ENCODE data around the gene ATG7. TPM values are rescaled to one million over a fixed set of nuclear protein-coding genes. Genes with fewer than 3 reads are reported as not detected.
A peak's percentile ranks its signal among the peaks of the same experiment; 100 is the strongest.

ATG7 gene
- total RNA-seq, 1 experiment from 2014 or later: 34.5 TPM

DNA sequence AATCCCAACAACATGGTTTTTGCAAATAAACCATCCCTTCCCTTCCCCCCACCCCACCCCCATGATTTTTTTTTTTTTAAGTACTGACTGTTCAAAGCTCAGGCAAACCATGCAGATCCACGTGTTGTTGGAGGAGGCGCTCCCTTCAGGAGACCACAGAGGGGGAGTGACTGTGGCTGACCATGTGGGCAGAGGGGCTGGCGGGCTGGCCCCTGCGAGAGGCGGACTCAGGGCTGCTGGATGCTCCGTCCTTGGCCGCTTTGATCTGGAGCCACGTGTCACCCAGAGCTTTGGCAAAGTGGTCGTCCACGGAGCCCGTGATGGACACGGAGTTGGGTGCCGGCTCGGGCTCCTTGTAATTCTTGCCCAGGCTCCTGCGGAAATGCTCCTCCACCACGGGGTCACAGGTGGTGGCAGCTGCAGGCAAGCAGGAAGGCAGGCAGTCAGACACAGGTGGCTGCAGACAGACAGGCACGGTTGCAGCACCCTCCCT is 286.3 kb downstream of the ATG7 start:
- no peaks in the 10 kb centered on the region for H3K9me3 ChIP-seq
- no peaks in the 10 kb centered on the region for H3K27me3 ChIP-seq
- peaks cover 2% of the 10 kb centered on the region; the same call in 1 of the 2 replicates for H3K36me3 ChIP-seq
- DNase-seq: no peak
- no peak overlapping the region for H3K4me3 ChIP-seq

DNA sequence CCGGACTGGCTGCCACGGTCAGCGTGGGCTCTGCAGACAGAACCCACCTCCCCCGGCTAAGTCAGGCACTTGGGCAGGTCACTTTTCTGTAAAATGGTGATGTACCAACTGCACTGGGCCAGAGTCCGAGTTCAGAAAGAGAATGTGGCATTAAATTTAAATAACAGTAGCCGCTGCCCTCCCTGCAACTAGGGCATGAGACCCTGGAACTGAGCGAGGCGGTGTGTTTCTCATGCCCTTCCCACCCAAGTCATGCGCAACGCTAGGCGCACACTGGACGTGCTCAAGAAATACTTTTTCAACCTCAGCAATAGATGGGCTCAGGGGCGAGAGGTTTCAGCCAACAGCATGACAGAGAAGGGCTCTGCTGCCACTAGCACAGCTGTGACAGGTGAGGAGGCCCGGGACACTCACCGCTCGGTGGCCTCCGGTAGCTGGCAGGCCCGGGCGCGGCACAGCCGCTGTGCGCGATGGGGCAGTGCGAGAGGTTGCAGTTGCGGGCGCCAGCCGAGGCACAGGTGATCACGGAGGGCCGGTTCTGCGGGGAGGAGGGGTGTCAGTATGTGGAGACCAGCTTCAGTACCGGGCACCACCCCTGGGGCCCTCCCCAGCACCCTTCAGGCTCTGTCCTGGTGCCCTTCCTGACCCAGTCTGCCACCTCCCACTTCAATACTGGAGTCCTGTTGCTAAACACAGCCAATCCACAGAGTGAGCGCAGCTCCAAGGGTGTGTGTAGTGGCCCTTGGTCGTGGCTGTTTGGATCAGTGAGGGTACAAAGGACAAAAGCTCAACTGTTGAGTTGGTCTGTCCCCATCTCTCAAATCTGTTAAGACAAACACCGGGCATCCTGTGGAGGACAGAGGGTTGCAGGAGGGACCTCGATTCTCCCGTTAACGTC is 287.0 kb downstream of the ATG7 start:
- Histone ChIP-seq H3K9me3 (no peaks in the 10 kb centered on the region), H3K4me3 (no peak overlapping the region), H3K27me3 (no peaks in the 10 kb centered on the region), H3K36me3 (peaks cover 2% of the 10 kb centered on the region; the same call in 1 of the 2 replicates)
- no peak for DNase-seq

DNA sequence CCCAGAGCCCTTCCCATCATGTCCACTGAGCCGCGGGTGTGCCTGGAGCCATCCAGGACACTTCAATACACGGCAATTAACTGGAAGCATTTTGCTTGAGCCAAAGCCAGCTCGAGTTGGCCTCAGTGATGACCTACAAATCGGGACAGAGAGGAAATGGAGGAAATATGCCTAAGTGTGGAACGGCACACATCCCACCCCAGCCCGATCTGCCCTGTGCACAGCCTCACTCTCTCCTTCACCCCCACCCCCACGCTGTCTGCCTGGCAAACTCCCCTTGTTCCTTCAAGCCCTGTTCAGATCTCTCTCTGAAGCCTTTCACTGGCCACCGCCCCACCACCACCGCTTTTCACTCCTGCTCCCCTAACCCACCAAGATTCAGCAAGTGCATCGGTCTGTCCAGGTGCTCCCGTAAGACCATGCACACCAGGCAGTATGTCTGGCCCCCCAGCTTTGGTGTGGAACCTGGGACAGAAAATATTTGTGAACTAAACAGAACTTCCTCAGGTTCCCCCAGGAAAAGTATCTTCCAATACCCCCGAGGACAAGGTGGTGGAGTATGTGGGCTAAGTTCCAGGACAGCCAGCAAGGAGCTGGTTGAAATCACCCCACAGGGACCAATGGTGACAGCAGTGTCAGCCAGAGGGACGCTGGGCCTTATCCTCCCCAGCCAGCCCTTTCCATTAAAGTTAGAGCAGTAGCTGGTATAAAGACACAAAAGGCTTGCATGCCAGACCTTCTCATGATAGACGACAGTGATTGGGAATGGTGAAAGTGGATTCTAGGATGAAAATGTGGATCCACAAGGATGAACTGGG is 287.8 kb downstream of the ATG7 start:
- Histone ChIP-seq H3K4me3 (no peak overlapping the region), H3K9me3 (no peaks in the 10 kb centered on the region), H3K27me3 (no peaks in the 10 kb centered on the region), H3K36me3 (peaks cover 2% of the 10 kb centered on the region; the same call in 1 of the 2 replicates)
- DNase-seq: no peak

DNA sequence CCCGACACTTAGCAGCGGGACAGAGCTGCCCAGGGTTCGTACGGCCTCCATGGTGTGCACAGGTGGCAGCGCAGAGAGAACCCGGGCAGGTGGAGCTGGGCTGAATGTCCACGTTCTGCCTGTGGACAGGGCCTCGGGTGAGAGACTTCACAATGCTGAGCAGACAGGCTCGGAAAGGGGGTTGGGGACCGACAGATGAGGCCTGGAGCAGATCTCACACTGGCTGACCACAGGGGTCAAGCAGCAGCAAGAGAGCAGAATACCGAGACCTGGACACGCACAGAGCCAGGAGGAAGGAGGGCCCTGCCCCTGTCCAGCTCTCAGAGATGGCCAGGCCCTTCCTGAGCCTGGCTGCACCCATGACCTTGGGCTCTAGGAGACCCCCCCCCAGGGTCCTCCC is 288.5 kb downstream of the ATG7 start:
- Histone ChIP-seq H3K9me3 (no peaks in the 10 kb centered on the region), H3K4me3 (no peak overlapping the region), H3K36me3 (peaks cover 2% of the 10 kb centered on the region; the same call in 1 of the 2 replicates), H3K27me3 (no peaks in the 10 kb centered on the region)
- DNase-seq: no peak

DNA sequence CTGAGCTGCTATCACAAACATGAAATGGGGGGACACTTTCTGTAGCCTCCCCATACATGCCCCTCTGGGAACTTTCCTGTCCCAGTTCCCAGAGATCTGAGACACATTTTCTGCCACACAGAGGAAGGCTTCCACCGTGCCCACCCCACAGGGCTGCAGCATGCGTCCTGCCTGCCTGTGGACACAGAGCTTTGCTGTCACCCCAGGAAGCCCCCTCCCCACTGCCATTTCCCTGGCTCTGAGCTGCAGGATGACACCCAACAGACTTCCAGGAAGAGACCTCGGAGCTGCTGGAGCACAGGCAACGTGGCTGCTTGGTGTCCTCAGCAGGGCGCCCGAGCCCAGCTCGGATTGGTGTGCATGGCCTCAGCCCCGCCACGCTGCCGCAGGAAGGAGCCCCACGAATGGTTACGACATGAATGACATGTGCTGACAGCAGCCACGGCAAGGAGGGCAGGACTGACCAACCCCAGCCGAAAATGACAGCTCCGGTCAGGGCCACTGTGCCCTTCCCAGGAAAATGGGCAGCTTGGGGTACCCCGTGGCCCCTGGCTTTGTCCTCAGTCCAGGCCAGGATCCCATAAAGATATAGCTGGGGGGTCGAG is 290.2 kb downstream of the ATG7 start:
- DNase-seq: no peak
- Histone ChIP-seq H3K27me3 (no peaks in the 10 kb centered on the region), H3K36me3 (peaks cover 2% of the 10 kb centered on the region; the same call in 1 of the 2 replicates), H3K4me3 (no peak overlapping the region), H3K9me3 (no peaks in the 10 kb centered on the region)

DNA sequence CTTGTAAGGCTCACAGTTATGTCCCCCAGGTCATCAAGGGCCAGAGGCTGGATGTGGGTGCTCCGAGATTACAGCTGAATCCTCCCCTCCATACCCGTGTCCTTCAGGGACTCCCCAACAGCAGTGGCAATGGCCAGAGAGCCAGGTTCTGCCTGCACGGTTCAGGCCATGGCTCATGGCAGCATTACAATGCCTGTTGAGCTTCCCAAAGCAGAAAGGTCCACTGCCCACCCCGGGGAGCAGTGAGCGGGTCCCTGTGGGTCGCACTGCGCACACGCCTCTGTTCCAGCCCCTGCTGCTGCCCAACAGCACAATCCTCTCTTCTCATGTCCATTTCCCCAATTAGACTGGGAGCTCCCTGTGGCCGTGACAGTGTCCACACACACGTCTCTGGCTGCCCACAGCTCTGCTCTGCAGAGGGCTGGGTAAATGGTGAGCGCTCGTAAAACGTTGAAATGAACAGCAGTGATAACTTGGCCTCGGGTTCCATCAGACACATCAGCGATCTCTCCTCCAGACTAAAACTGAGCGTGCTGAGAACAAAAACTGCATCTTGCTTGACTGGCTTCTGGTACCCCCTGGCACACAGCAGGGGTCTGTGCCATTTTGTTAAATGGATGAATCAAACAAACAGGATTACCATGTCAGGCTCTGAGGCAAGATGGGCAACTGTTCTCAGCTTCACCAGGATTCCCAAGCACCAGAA is 291.1 kb downstream of the ATG7 start:
- Histone ChIP-seq H3K27me3 (no peaks in the 10 kb centered on the region), H3K9me3 (no peaks in the 10 kb centered on the region), H3K4me3 (no peak overlapping the region), H3K36me3 (peaks cover 5% of the 10 kb centered on the region; the same call in 1 of the 2 replicates)
- DNase-seq: no peak

DNA sequence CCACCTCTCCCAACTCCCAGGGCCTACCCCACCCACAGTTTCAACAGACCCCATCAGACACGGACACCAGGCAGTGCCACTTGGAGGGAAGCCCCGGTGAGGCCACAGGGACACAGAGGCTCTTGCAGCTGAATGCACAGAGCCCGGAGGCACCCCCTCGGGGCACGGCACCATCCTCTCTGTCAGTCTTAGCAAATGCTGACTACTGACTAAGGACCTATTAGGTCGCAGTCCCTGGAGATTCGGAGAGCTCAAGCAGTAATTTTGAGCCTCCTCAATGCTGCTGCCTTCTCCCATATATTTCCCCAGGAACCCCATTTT is 291.6 kb downstream of the ATG7 start:
- no peak for DNase-seq
- peaks cover 5% of the 10 kb centered on the region; the same call in 1 of the 2 replicates for H3K36me3 ChIP-seq
- no peaks in the 10 kb centered on the region for H3K27me3 ChIP-seq
- H3K9me3 ChIP-seq: no peaks in the 10 kb centered on the region
- H3K4me3 ChIP-seq: no peak overlapping the region

DNA sequence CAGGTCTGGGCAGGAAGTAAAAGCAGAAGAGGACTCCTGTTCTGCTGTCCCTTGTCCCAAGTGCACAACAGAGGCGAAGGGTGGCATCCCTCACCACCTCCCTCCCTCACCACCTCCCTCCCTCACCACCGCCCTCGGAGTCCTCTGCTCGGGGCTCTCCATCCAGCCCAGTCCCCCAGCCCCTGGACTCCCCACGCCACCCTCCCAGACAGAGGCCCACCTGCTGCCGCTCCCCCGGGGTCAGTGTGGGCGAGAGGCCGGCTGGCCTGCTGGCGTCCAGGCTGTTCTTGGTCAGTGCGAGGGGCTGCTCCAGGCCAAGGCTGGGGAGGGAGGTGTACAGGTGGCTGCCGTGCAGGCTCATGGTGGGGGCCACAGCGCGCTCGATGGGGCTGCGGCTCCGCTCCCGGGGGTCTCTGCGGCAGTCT is 292.4 kb downstream of the ATG7 start:
- H3K27me3 ChIP-seq: no peaks in the 10 kb centered on the region
- H3K4me3 ChIP-seq: no peak overlapping the region
- H3K9me3 ChIP-seq: no peaks in the 10 kb centered on the region
- DNase-seq: no peak
- H3K36me3 ChIP-seq: peaks cover 5% of the 10 kb centered on the region; the same call in 1 of the 2 replicates

DNA sequence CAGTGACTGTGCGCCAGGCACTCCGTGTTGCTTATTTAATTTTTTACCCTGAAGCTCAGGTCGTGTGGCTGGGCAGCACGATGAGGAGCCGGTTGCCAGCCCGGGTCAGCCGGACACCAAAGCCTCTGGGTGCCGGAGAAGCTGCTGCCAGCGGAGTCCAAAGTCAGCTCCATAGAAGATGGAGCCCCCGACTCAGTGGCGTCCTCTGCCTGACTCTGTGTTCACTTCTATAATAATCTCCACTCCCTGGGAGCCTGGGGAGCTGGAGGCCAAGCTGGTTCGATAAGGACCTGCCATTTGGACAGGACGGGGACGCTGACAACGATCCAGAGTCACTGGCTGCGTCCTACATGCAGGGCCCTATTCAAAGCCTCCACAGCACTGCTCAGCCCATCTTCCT is 292.9 kb downstream of the ATG7 start:
- Histone ChIP-seq H3K36me3 (peaks cover 5% of the 10 kb centered on the region; the same call in 1 of the 2 replicates), H3K9me3 (no peaks in the 10 kb centered on the region), H3K4me3 (no peak overlapping the region), H3K27me3 (no peaks in the 10 kb centered on the region)
- DNase-seq: no peak

DNA sequence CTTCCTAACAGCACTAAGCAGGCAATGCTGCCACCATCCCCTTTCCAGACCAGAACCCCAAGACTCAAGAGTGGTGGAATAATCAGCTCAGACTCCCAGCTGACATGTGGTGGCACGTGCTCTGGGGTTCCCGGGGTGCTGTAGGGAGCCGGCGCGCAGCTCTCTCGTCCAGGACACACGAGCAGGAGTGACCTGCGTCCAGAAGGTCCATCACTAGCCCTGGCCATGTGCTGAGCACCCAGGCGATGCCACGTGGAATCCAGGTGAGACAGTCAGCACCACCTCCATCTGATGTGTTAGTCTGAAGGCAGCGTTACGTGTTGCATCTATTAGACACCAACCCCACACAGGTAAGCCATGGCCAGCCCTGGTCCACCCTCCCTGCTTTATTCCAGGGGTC is 293.3 kb downstream of the ATG7 start:
- no peaks in the 10 kb centered on the region for H3K27me3 ChIP-seq
- no peak for DNase-seq
- H3K4me3 ChIP-seq: no peak overlapping the region
- peaks cover 5% of the 10 kb centered on the region; the same call in 1 of the 2 replicates for H3K36me3 ChIP-seq
- H3K9me3 ChIP-seq: no peaks in the 10 kb centered on the region

DNA sequence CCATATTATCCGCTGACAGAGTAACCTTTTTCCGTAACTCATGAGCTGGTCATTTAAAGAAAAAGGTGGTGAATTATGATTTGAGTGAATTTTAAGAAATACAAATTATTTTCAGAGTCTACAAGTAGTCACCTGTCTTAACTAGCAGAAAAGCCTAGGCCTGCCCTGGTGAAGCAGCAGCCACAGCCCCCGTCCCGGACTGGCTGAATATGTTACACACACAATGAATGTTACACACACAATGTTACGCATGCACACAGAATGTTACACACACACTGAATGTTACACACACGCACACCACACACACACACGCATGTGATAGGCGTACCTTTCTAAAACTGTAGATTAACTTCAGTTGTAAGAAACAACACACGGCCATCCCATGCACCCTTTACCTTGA is 293.7 kb downstream of the ATG7 start:
- H3K4me3 ChIP-seq: no peak overlapping the region
- H3K36me3 ChIP-seq: peaks cover 5% of the 10 kb centered on the region; the same call in 1 of the 2 replicates
- H3K9me3 ChIP-seq: no peaks in the 10 kb centered on the region
- no peaks in the 10 kb centered on the region for H3K27me3 ChIP-seq
- no peak for DNase-seq

DNA sequence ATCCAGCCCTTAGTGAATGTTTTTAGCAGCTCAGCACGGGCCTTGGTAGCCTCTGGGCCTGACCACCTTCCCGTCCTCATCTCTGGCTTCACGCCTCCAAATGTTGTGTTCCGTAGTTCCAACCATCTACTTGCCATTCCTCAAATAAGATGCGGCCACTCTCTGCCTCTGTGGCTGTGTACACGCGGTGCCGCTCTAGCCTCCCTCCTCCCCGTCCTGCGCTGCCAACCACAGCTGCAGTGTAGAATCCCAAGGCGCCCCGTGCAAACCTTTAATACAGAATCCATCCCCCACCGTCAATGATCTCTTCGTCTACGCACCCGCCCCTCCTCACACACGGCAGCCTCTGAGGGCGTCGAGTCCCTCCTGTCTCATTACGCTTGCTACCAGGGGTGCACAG is 294.3 kb downstream of the ATG7 start:
- H3K36me3 ChIP-seq: peaks cover 5% of the 10 kb centered on the region; the same call in 1 of the 2 replicates

DNA sequence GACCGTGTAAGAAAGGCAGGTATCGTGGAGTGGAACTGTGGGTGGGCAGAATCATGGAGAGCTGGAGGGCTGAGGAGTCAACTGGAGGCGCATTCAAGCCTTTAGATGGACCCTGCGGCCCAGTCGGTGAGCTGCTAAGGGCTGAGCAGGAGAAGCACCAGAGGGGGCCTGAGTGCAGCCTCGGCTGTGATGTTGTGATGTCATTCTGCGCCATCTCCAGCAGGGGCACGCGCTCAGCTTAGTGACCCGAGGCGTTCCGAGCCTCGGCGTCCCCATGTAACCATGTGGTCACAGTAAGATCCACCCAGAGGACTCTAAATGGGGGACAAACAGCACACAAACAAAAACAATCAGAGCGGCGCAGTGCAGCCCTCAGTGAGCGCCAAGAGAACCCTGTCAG is 294.7 kb downstream of the ATG7 start:
- peaks cover 5% of the 10 kb centered on the region; the same call in 1 of the 2 replicates for H3K36me3 ChIP-seq
- H3K9me3 ChIP-seq: no peaks in the 10 kb centered on the region
- no peak for DNase-seq
- H3K4me3 ChIP-seq: no peak overlapping the region
- H3K27me3 ChIP-seq: no peaks in the 10 kb centered on the region

More for the DNA sequence above, 294.3 kb downstream of the ATG7 start:
- Histone ChIP-seq H3K9me3 (no peaks in the 10 kb centered on the region), H3K27me3 (no peaks in the 10 kb centered on the region), H3K4me3 (no peak overlapping the region)
- DNase-seq: no peak

DNA sequence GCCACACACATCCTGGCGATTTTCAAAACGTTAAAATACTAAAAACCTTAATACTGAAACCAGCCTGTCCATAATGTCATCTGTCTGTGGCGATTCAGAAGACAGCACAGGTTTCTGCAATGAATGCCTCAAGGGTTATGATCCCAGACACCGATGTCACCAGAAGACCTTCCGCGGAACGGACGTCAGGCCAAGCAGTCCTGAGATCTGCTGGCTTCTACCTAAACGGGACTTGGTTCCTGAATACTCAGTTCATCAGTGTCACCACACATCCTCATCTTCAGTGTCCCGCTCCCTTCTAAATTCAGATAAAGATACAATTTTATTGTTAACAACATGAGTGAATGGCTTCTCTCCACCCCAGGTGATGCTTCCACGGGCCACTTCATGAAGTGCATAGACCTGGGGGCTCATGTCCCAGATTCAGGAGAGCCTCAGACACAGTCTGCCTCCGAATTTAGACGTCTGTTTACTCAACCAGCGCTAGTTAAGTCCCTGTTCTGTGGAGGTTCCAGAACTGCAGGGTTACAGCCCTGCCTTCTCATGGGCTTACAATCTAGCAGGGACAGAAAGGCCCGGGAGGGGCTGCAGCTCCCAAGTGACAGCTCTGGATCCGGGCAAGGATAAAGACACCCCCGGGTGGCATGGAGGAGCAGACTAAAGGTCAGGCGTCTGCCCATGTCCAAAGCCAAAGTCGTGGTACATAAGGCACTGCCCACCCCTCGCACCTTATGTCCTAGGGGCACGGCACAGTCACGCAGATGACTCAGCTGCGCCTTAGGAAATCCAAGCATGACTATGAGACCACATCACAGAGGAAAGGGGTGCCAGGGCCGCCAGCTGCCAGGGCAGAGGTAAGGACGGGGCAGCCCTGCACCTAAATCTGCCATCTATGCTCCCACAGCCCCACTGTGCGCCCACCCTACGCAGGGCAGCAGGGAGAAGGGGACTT is 295.6 kb downstream of the ATG7 start:
- peak; percentile 88 for DNase-seq
- peak overlapping the region; percentile 28 for H3K4me3 ChIP-seq
- H3K9me3 ChIP-seq: no peaks in the 10 kb centered on the region
- H3K27me3 ChIP-seq: no peaks in the 10 kb centered on the region
- peaks cover 5% of the 10 kb centered on the region; the same call in 1 of the 2 replicates for H3K36me3 ChIP-seq

DNA sequence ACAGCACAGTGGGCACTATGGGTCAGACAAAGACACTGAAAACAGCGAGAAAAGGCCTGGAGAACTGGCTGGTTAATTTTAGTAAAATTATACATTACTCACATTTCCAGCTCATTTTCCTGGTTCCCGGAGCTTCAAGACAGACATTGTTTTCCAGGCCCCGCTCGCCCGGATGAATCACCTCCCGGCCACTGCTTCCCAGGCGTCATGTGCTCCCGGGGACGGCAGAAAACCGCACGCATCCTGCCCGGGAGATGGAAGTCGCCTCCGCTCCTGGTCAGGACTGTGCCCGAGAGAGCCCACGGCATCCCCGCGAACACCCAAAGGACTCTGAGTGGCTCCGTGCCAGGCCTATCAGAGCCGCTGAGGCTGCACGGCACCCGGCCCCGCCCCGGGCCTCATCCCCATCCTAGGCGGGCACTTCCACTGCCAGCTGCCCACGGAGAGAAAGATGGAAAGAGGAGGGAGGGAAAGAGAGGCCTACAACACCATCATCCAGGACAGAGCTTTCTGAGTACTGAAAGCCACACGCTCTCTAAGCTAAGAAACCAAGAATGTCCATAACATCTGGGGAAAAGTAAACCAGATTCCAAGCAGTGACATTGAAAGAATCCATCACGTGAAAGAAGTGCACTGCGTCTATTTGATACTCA is 296.4 kb downstream of the ATG7 start:
- H3K4me3 ChIP-seq: peak overlapping the region; percentile 28
- peak; percentile 89 for DNase-seq

More for the DNA sequence above, 296.4 kb downstream of the ATG7 start:
- Histone ChIP-seq H3K36me3 (peaks cover 5% of the 10 kb centered on the region; the same call in 1 of the 2 replicates), H3K9me3 (no peaks in the 10 kb centered on the region), H3K27me3 (no peaks in the 10 kb centered on the region)
